GM12891 (cell line): ENCODE measurements around the gene ACTR3C.

Source experiments
- DNase-seq: peaks from one replicate; pipeline ENCODE4 v3.0.0; 2011; ENCODE audit warnings: low spot score; ENCODE audit not compliant: insufficient read length
- FAIRE-seq: peaks from 2 replicates; lab custom pipeline; 2011; peaks lifted over from hg19 to GRCh38; lab: Jason Lieb, UNC
- PAX5 ChIP-seq: IDR thresholded peaks from 2 replicates; pipeline ENCODE4 v1.6.1; 2011; ENCODE audit warnings: low read length, moderate library complexity, mild to moderate bottlenecking; ENCODE audit not compliant: insufficient read depth, severe bottlenecking
- POLR2A ChIP-seq: IDR thresholded peaks from 2 replicates; pipeline ENCODE4 v1.6.1; 2011; ENCODE audit warnings: low read depth, low read length, control low read depth
- POLR2AphosphoS5 ChIP-seq: IDR thresholded peaks from 2 replicates; pipeline ENCODE4 v1.6.1; 2011; ENCODE audit warnings: low read depth, low read length, control low read depth
- POU2F2 ChIP-seq: IDR thresholded peaks from 2 replicates; pipeline ENCODE4 v1.6.1; 2011; ENCODE audit warnings: low read depth, mild to moderate bottlenecking, control low read depth, low read length, moderate library complexity
- SPI1 ChIP-seq: IDR thresholded peaks from 2 replicates; pipeline ENCODE4 v1.6.1; 2011; ENCODE audit warnings: low read depth, low read length, control low read depth
- TAF1 ChIP-seq: IDR thresholded peaks from 2 replicates; pipeline ENCODE4 v1.6.1; 2011; ENCODE audit warnings: low read depth, low read length, control low read depth

Gene ACTR3C

GRCh38 chr7:150336746-150337145, 13.4 kb upstream of the ACTR3C start:
- no peak for TF ChIP-seq POLR2AphosphoS5
- no peak for TF ChIP-seq POLR2A
- no peak for TF ChIP-seq TAF1
- TF ChIP-seq SPI1 = no peak
- TF ChIP-seq POU2F2 = no peak
- no peak for TF ChIP-seq PAX5
- DNase-seq = no peak
- no peak for FAIRE-seq

DNA sequence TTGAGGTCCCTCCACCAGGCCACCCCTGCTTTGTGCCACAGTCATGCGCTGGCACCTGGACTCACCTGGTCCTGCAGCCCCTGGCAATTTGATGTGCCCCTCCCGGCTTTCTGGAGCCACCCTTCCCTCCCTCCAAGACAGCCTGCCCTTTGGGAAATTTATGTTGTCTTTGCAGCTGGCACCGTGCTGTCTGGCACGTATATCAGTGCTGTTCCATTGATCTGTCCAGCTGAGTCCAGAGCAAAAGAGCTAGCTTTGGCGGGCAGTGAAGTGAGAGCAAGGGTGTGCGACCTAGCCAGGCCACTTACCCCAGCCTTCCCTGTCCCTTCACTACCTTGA, 12.4 kb upstream of the ACTR3C start:
- FAIRE-seq (no peak), DNase-seq (no peak)
- TF ChIP-seq POU2F2 = no peak
- no peak for TF ChIP-seq TAF1
- TF ChIP-seq POLR2A = no peak
- no peak for TF ChIP-seq POLR2AphosphoS5
- no peak for TF ChIP-seq SPI1
- no peak for TF ChIP-seq PAX5

DNA sequence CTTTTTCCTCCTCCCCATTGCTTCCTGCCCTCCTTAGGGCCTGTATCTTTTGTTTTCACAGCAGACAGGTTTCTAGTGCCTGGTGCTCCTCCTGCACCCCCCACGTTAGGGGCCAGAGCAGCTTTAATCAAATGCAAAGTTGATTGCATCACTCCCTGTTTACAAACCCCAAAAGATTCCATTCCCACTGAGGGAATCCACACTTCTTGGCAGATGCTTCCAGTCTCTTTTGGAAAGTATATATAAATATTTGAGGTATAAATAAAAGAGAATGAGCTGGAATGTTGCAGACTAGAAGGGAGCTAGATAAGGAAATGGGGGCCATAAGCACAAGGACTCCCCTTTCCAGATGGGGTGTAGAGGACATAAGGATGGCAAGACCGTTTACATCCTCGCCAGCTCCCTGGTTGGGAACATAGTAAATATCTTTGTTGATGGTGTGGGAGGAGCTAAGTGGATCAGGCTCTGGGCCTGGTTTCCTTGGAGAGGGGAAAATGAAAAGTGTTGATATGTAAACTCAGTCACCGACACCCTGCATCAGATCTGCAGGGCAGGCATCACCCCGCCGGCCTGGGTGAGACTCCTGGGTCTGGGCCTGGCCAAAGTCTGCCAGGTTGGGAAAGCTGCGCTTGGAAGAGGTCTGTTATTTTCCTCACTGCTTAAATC, 11.9 kb upstream of the ACTR3C start:
- TF ChIP-seq PAX5 (no peak), POU2F2 (no peak), POLR2A (no peak), POLR2AphosphoS5 (no peak), SPI1 (no peak), TAF1 (no peak)
- DNase-seq (no peak), FAIRE-seq (no peak)

DNA sequence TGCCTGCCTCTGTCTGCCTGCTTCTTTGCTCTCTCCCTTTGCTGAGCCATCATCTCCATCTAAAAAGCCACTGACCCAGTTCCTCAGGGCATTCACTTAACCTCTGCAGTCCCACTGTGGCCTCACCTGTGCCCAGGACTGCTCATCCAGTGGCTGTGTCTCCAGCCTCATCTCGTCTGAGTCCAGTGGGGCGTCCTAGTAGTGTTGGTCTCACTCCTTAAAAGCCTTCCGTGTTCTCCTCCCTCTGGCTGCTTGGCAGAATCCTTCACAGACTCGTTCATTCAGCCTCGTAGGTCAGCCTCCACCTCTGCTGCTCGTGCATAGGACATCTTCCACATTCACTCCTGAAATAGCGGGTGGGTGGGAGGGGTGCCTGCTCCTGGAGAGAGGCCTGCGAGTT, 10.8 kb upstream of the ACTR3C start:
- FAIRE-seq (no peak), DNase-seq (no peak)
- TF ChIP-seq PAX5 = no peak
- TF ChIP-seq TAF1 = no peak
- TF ChIP-seq SPI1 = no peak
- TF ChIP-seq POLR2A = no peak
- TF ChIP-seq POU2F2 = no peak
- no peak for TF ChIP-seq POLR2AphosphoS5

- no peak for TF ChIP-seq TAF1
- TF ChIP-seq POU2F2 = no peak
- no peak for TF ChIP-seq SPI1
- TF ChIP-seq PAX5 = no peak
- no peak for TF ChIP-seq POLR2AphosphoS5
- TF ChIP-seq POLR2A = no peak
- DNase-seq (no peak), FAIRE-seq (no peak)
Observed at GRCh38 chr7:150333659-150334058, 10.3 kb upstream of the ACTR3C start.

DNA sequence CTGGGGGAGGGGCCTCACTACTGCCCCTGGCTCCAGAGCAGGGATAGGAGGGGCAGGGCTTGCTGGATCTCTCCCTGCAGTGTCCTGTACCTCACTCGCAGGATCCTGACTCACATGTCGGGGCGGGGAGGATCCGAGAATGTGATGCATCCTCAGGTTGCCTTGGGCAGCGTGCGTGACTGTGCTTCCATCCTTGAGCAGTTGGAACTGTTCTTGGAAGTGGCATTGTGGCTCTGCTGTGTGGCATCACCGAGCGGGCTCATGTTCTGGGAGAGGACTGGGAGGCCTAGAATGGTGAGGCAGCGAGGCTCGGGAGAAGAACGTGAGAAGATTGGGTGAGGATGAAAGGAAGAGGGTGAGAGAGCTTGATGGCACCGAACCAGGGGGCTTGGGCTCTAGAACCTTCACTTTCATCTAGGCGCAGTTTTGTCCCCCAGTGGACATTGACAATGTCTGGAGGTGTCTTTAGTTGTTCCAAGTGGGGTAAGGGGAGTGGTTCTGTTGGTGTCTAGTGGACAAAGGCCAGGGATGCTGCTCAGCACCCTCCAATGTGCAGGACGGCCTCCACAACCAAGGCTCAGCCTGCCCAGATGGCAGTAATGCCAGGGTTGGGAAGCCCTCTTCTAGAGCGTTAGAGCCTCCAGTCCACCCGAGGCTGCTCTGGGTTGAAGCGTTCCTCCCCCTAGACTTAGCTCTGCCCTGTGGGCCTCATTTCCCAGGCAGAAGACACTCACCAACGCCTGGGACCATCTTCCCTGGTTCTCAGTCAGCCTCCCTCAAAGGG, 9.7 kb upstream of the ACTR3C start:
- FAIRE-seq = no peak

DNA sequence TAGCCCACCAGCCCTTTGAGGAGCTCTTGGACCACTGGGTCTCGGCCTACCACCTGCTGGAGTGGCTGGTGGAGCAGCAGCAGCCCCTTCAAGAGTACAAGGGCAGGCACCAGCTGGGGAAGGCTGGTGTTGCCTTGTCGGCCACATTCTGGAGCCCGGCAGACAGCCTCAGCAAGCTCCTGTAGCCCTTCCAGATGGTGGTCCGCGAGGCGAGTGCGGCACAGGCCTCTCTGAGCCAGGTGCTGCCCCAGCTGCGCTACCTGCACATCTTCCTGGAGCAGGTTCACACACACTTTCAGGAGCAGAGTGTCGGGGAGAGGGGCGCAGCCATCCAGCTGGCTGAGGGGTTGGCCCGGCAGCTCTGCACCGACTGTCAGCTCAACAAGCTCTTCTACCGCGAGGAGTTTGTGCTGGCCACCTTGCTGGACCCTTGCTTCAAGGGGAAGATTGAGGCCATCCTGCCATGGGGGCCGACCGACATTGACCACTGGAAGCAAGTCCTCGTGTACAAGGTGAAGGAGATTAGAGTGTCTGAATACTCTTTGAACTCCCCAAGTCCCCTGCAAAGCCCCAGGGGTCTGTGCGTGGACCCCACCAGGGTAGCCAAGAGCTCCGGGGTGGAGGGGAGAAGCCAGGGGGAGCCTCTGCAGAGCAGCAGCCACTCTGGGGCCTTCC, 7.0 kb upstream of the ACTR3C start:
- DNase-seq = no peak
- TF ChIP-seq POLR2AphosphoS5 (no peak), PAX5 (no peak), SPI1 (no peak), POU2F2 (no peak), POLR2A (no peak), TAF1 (no peak)
- FAIRE-seq = no peak

More for the DNA sequence above, 9.7 kb upstream of the ACTR3C start:
- TF ChIP-seq POLR2A (no peak), POU2F2 (no peak), TAF1 (no peak), SPI1 (no peak), POLR2AphosphoS5 (0 out of 2 replicates have a peak, but pooled peaks have one; percentile 31), PAX5 (no peak)
- no peak for DNase-seq

GRCh38 chr7:150329331-150330120, 6.2 kb upstream of the ACTR3C start:
- TF ChIP-seq SPI1 (no peak), POLR2A (no peak), TAF1 (no peak), PAX5 (no peak), POU2F2 (no peak), POLR2AphosphoS5 (no peak)
- FAIRE-seq (no peak), DNase-seq (no peak)
